Activated CD4-positive, alpha-beta T cell treated with anti-CD3 and anti-CD28 coated beads for 4 hours (primary cell): ENCODE measurements around the gene EPS8L1.

Experiments used
- DNase-seq, 2 donors: peaks; one replicate each; pipeline ENCODE4 v3.0.0-alpha.2; 2020

EPS8L1 gene

GRCh38 chr19:55080968-55081769, 5.5 kb downstream of the EPS8L1 start:
- peak; percentile 78 to 81 for DNase-seq

- DNase-seq: no peak
Measured at GRCh38 chr19:55081770-55082019, 6.0 kb downstream of the EPS8L1 start.

- peak; percentile 51 to 52 for DNase-seq
Measured at GRCh38 chr19:55082020-55082851, 6.6 kb downstream of the EPS8L1 start.

DNA sequence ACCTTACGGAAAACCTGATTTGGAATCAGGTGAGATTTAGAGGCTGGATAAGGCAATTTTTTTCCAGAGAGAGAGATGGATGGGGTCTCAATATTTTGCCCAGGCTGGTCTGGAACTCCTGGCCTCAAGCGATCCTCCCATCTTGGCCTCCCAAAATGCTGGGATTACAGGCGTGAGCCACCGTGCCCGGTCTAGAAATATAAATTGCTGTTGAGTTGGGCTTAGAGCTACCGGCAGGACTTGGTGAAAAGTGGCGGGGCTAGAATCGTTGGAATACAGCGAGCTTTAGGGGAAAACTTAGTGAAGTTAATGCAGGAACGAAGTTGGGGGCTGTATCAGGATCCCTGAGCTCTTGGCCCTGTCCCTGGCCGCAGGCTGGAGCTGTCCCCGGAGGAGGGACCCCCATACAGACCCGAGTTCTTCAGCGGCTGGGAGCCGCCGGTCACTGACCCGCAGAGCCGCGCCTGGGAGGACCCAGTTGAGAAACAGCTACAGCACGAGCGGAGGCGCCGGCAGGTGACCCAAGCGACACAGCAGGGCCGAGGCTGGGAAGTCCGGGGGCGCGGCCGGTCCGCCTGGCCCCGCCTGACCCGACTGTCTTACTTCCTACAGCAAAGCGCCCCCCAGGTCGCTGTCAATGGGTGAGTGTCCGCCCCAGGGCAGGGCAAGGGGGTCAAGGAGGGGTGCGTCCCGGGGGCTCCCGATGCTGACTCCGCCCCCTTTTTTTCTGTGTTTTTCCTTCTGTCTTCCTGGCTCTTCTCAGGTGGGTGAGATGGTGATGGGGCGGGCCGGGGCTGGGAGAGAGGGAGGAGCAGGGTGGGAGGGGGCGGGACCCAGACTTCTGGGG, 7.6 kb downstream of the EPS8L1 start:
- DNase-seq: no peak

DNA sequence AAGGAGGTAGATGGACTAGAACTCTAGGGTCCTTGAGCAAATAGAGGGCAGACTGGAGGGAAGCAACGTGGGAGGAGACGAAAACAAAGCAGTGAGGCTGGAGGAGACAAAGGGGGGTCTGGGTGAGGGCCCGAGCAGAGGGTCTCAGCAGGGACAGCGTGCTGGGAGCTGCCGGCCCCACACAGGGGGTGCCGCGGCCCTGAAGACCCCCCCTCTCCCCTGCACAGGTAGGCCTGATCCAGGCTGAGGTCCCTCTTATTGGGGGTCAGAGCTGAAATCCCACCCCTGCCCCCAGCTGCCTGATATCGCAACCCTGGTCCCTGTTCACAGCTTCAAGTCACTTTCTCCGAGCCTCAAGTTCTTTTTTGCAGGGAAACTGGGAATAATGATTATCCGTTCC, 8.7 kb downstream of the EPS8L1 start:
- no peak for DNase-seq

- no peak for DNase-seq
Measured at GRCh38 chr19:55085923-55086715, 10.4 kb downstream of the EPS8L1 start.

DNA sequence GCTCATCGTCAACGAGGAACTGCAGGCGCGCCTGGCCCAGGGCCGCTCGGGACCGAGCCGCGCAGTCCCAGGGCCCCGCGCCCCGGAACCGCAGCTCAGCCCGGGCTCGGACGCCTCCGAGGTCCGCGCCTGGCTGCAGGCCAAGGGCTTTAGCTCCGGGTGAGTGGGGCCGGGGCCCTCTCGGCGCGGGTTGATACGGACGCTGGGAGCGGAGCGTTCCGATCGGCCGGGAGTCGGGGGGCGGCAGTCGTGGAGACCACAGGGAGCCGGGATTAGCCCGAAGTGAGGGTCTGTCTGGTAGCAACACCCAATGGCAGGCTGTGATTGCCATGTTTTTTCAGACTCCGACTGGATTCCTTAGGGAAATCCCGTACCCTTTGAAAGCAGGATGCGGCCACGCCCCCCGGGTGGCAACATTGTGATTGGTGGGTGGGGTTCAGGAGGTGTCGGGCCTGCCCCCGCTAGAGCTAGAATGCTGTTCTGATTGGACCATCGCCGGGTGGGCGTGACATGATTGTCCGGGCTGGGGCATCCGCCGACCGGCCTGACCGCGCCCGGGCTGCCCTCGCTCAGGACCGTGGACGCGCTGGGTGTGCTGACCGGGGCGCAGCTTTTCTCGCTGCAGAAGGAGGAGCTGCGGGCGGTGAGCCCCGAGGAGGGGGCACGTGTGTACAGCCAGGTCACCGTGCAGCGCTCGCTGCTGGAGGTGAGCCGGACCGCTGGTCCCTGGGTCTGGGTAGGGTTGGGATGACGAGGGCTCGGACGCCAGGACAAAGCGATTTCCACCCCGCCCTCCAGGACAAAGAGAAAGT, 11.3 kb downstream of the EPS8L1 start:
- peak in 1 of 2 donors; percentile 47 for DNase-seq

- DNase-seq: no peak
Measured at GRCh38 chr19:55087542-55087901, 11.9 kb downstream of the EPS8L1 start.

GRCh38 chr19:55088021-55088451, 12.4 kb downstream of the EPS8L1 start:
- no peak for DNase-seq

GRCh38 chr19:55088543-55089341, 13.1 kb downstream of the EPS8L1 start:
- DNase-seq: peak; percentile 61 to 83

- no peak for DNase-seq
Measured at GRCh38 chr19:55089342-55089944, 13.8 kb downstream of the EPS8L1 start.

DNA sequence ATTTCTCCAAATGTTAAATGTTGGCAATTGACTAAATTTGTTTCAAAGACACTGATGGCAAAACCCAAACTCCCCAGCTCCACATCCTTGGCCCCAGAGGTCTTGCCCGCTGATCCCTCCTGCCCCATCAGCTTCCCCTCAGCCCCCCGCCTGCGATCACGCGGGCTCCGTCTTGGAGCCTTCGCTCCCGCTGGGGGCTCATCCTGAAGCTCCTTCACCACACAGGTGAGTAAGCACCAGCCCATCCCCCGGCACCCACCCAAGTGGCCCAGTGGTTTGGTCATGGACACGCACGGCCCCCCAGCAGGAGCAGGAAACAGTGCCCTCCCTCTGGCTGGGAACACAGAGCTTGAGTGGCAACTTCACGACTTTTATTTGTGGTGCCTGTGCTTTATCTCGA, 14.9 kb downstream of the EPS8L1 start:
- no peak for DNase-seq

DNA sequence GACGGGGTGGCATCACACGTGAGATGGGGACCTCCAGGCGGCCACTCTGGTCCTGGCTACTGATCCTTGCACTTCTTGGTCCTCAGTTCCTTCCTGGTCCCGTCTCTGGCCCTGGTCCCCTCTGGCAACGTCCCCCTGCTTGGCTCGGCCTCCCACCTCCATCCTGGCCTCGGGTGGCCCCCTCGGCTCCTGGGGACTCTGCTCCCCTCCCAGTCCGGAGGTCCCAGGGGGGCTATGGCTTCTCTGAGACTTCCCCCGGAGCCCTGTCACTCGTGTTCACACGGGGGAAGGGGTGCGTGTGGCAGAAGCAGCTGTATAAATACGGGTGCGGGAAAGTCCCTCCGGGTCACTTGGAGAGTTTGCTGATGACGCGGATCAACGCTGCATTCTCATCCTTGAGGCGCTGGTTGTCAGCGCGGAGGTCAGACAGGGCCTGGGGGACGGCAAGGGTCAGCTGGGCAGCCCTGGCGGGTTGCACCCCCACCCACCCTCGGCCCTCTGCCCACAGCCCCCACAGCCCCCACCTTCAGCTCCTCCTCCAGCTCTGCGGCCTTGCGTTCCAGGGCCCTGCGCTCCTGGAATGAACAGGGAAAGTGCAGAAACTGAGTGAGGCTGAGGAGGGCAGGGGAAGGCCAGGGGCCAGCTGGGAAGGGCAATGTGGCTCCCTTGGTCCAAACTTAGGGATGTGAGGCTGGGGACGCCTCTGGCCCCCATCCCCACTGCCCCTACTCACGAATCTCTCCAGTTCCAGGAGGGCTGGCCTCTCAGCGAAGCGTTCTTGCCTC, 15.6 kb downstream of the EPS8L1 start:
- no peak for DNase-seq

DNA sequence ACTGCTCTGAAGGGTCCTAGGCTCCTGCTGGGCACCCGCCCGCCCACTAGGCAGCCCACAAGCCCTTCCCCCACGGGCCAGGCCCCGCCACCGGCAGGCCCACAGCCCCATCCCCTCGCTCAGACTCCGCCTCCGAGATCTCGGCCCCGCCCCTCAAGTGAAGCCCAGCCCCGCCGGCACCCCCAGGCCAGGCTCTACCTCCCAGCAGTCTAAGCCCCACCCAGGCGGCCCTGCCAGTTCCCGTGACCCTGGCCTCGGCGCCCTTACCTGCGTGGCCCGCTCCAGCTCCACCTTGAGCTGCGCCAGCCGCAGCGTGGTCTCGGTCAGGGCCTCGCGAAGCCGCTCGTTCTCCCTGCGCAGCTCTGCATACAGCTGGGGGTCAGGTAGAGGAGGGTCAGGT, 16.3 kb downstream of the EPS8L1 start:
- DNase-seq: no peak

- no peak for DNase-seq
Measured at GRCh38 chr19:55092423-55093318, 17.0 kb downstream of the EPS8L1 start.

- DNase-seq: no peak
Measured at GRCh38 chr19:55094456-55095259, 19.0 kb downstream of the EPS8L1 start.

GRCh38 chr19:55095260-55096060, 19.8 kb downstream of the EPS8L1 start:
- no peak for DNase-seq
